Suprapubic skin (tissue), 4 donors: ENCODE data around the gene KPNA2.
"Not testable (repeated sequence)": the region's sequence is repeated elsewhere in the genome, so short reads cannot be mapped to it uniquely, and the experiment has no call there.

Experiments used
- CTCF ChIP-seq, 2 donors: fragments of 200-600 bp in 1 of 2; fragments of 450-650 bp in 1 of 2; sonication (generic) in 1 of 2; IDR thresholded peaks; one replicate each; pipeline ENCODE4 v1.5.1; 2016 to 2019; ENCODE audit warnings: antibody characterized with exemption in 2 of 2, mild to moderate bottlenecking in 1 of 2, moderate library complexity in 1 of 2
- EP300 ChIP-seq: sonication (generic); formaldehyde crosslinking; IDR thresholded peaks from one replicate; pipeline ENCODE4 v1.6.1; 2017; ENCODE audit warnings: antibody characterized with exemption
- POLR2A ChIP-seq, 2 donors: fragments of 450-650 bp; IDR thresholded peaks; one replicate each; pipeline ENCODE4 v1.6.1; 2017; ENCODE audit warnings: antibody characterized with exemption in 2 of 2, mild to moderate bottlenecking in 2 of 2, moderate library complexity in 2 of 2
- POLR2AphosphoS5 ChIP-seq, 3 donors: sonication (generic); formaldehyde crosslinking; IDR thresholded peaks; one replicate each; pipeline ENCODE4 v1.6.1; 2017; ENCODE audit warnings: antibody characterized with exemption in 3 of 3

- TF ChIP-seq CTCF (IDR thresholded peaks at IDR 0.05); POLR2AphosphoS5 (IDR thresholded peaks at IDR 0.05); POLR2A (IDR thresholded peaks at IDR 0.05); EP300: not testable (repeated sequence)
Observed at GRCh38 chr17:67996301-67997171, 39.0 kb upstream of the KPNA2 start, which contains the start of gene C17orf58.
